Neural cell (in vitro differentiated cells): Measurements from ENCODE around the gene PLA2G2A. TPM values are rescaled to one million over a fixed set of nuclear protein-coding genes. Genes with fewer than 3 reads are reported as not detected.

Experiments
- H2AFZ ChIP-seq: fragments of 200-600, 300-800 bp; sonication (generic), shearing (Covaris generic); 2 replicates; pipeline ENCODE4 v1.6.0; 2014; ENCODE audit warnings: low read depth, mild to moderate bottlenecking, antibody characterized with exemption, low read length, moderate library complexity
- H3F3A ChIP-seq: fragments of 200-600 bp; shearing (Covaris generic); 2 replicates; pipeline ENCODE4 v1.6.1; 2016; ENCODE audit warnings: mild to moderate bottlenecking, moderate library complexity, mixed read lengths, antibody characterized with exemption, low read length; ENCODE audit not compliant: insufficient read depth, poor library complexity, severe bottlenecking
- H3K27ac ChIP-seq: fragments of 200-600, 300-800 bp; sonication (generic), shearing (Covaris generic); 2 replicates; pipeline ENCODE4 v1.5.1; 2014; ENCODE audit warnings: mild to moderate bottlenecking, low read length, moderate library complexity
- H3K27me3 ChIP-seq: fragments of 300-800, 200-600 bp; sonication (generic), shearing (Covaris generic); 2 replicates; pipeline ENCODE4 v1.6.0; 2014; ENCODE audit warnings: mild to moderate bottlenecking, low read depth, low read length, moderate library complexity; ENCODE audit not compliant: insufficient read depth
- H3K36me3 ChIP-seq: fragments of 300-800, 200-600 bp; sonication (generic), shearing (Covaris generic); 2 replicates; pipeline ENCODE4 v1.5.1; 2014; ENCODE audit warnings: mild to moderate bottlenecking, antibody characterized with exemption, low read length, moderate library complexity; ENCODE audit not compliant: insufficient read depth
- H3K4me2 ChIP-seq: fragments of 300-800, 200-600 bp; sonication (generic), shearing (Covaris generic); 2 replicates; pipeline ENCODE4 v1.6.0; 2014; ENCODE audit warnings: mild to moderate bottlenecking, low read length
- H3K4me3 ChIP-seq: fragments of 300-800, 200-600 bp; sonication (generic), shearing (Covaris generic); 2 replicates; pipeline ENCODE4 v1.5.1; 2014; ENCODE audit warnings: mild to moderate bottlenecking, low read length, moderate library complexity
- H3K79me2 ChIP-seq: fragments of 200-600 bp; shearing (Covaris generic); replicated peaks from 2 replicates; pipeline ENCODE4 v1.6.0; 2014; ENCODE audit warnings: mild to moderate bottlenecking, low read length, moderate library complexity; ENCODE audit not compliant: insufficient read depth
- H3K9ac ChIP-seq: fragments of 300-800, 200-600 bp; sonication (generic), shearing (Covaris generic); 2 replicates; pipeline ENCODE4 v1.6.1; 2016; ENCODE audit warnings: mild to moderate bottlenecking, low read length, mixed read lengths
- H3K9me2 ChIP-seq: fragments of 200-600 bp; shearing (Covaris generic); 2 replicates; pipeline ENCODE4 v1.6.1; 2016; ENCODE audit warnings: mild to moderate bottlenecking, low read length, mixed read lengths; ENCODE audit not compliant: insufficient read depth
- H3K9me3 ChIP-seq: fragments of 200-600, 300-800 bp; sonication (generic), shearing (Covaris generic); 2 replicates; pipeline ENCODE4 v1.6.1; 2016; ENCODE audit warnings: mild to moderate bottlenecking, mixed run types, low read length, moderate library complexity, mixed read lengths
- H4K20me1 ChIP-seq: fragments of 200-600 bp; shearing (Covaris generic); 2 replicates; pipeline ENCODE4 v1.6.1; 2016; ENCODE audit warnings: mild to moderate bottlenecking, mixed run types; ENCODE audit not compliant: insufficient read depth
- EP300 ChIP-seq: fragments of 450-650 bp; conservative IDR thresholded peaks from 2 replicates; pipeline ENCODE4 v1.6.1; 2014; ENCODE audit warnings: antibody characterized with exemption, mild to moderate bottlenecking, moderate library complexity; ENCODE audit not compliant: poor library complexity, severe bottlenecking
- EZH2 ChIP-seq: fragments of 200-600, 300-800 bp; shearing (Covaris generic), sonication (generic); IDR thresholded peaks from 2 replicates; pipeline ENCODE4 v1.6.1; 2014; ENCODE audit warnings: antibody characterized with exemption, low read length, borderline replicate concordance, mild to moderate bottlenecking; ENCODE audit not compliant: insufficient read depth, poor library complexity, severe bottlenecking
- MXI1 ChIP-seq: fragments of 450-650 bp; conservative IDR thresholded peaks from 2 replicates; pipeline ENCODE4 v1.6.1; 2014; ENCODE audit warnings: antibody characterized with exemption, mild to moderate bottlenecking; ENCODE audit not compliant: poor library complexity, severe bottlenecking
- POLR2AphosphoS5 ChIP-seq: IDR thresholded peaks from 2 replicates; pipeline ENCODE4 v1.6.1; 2012
- RAD21 ChIP-seq: fragments of 450-650 bp; conservative IDR thresholded peaks from 2 replicates; pipeline ENCODE4 v1.6.1; 2014; ENCODE audit warnings: antibody characterized with exemption, mild to moderate bottlenecking, moderate library complexity
- SMC3 ChIP-seq: fragments of 450-650 bp; conservative IDR thresholded peaks from 2 replicates; pipeline ENCODE4 v1.6.1; 2014; ENCODE audit warnings: antibody characterized with exemption, mild to moderate bottlenecking, moderate library complexity; ENCODE audit not compliant: poor library complexity
- TAF1 ChIP-seq: IDR thresholded peaks from 2 replicates; pipeline ENCODE4 v1.6.1; 2012; ENCODE audit warnings: low read depth
- polyA plus RNA-seq: library from polyadenylated mRNA; depleted of rRNA; stranded (reverse); fragments of >200 nt; gene quantifications from 2 replicates; pipeline ENCODE4 v1.2.3, GENCODE V29; 2014
- TF ChIP-seq, protein P1 (sequence below): fragments of 450-650 bp; IDR thresholded peaks from 2 replicates; pipeline ENCODE4 v1.5.1; 2014; ENCODE audit warnings: antibody characterized with exemption, mild to moderate bottlenecking, moderate library complexity; ENCODE audit not compliant: poor library complexity, severe bottlenecking
- TF ChIP-seq, protein P2 (sequence below): IDR thresholded peaks from 2 replicates; pipeline ENCODE4 v1.6.1; 2012; ENCODE audit warnings: borderline replicate concordance

PLA2G2A gene
- polyA plus RNA-seq, 1 donor from 2014 or later = not detected

DNA sequence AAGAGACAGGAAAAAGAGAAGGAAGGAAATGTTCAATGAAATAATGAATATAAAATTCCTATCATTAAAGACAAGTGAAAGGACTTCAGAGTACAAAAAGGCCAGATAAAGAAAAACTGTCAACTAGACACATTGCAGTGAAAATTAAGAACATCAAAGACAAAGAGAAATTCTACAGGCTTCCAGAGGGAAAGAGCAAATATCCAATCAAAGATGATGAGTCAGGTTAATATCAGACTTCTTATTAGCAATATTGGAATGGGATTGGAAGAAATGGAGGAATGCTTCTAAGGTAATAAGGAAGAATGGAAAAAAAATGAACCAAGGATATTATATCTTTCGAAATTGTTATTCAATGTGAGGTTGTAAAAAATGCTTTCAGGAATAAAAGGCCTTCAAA lies 7.8 kb downstream of the PLA2G2A start:
- TF ChIP-seq SMC3 = no peak
- TF ChIP-seq EZH2 = no peak
- TF ChIP-seq POLR2AphosphoS5 = no peak
- no peak for TF ChIP-seq RAD21
- TF ChIP-seq, protein P1, sequence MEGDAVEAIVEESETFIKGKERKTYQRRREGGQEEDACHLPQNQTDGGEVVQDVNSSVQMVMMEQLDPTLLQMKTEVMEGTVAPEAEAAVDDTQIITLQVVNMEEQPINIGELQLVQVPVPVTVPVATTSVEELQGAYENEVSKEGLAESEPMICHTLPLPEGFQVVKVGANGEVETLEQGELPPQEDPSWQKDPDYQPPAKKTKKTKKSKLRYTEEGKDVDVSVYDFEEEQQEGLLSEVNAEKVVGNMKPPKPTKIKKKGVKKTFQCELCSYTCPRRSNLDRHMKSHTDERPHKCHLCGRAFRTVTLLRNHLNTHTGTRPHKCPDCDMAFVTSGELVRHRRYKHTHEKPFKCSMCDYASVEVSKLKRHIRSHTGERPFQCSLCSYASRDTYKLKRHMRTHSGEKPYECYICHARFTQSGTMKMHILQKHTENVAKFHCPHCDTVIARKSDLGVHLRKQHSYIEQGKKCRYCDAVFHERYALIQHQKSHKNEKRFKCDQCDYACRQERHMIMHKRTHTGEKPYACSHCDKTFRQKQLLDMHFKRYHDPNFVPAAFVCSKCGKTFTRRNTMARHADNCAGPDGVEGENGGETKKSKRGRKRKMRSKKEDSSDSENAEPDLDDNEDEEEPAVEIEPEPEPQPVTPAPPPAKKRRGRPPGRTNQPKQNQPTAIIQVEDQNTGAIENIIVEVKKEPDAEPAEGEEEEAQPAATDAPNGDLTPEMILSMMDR = no peak
- TF ChIP-seq TAF1 = no peak
- no peak for TF ChIP-seq MXI1
- TF ChIP-seq EP300 = no peak
- TF ChIP-seq, protein P2, sequence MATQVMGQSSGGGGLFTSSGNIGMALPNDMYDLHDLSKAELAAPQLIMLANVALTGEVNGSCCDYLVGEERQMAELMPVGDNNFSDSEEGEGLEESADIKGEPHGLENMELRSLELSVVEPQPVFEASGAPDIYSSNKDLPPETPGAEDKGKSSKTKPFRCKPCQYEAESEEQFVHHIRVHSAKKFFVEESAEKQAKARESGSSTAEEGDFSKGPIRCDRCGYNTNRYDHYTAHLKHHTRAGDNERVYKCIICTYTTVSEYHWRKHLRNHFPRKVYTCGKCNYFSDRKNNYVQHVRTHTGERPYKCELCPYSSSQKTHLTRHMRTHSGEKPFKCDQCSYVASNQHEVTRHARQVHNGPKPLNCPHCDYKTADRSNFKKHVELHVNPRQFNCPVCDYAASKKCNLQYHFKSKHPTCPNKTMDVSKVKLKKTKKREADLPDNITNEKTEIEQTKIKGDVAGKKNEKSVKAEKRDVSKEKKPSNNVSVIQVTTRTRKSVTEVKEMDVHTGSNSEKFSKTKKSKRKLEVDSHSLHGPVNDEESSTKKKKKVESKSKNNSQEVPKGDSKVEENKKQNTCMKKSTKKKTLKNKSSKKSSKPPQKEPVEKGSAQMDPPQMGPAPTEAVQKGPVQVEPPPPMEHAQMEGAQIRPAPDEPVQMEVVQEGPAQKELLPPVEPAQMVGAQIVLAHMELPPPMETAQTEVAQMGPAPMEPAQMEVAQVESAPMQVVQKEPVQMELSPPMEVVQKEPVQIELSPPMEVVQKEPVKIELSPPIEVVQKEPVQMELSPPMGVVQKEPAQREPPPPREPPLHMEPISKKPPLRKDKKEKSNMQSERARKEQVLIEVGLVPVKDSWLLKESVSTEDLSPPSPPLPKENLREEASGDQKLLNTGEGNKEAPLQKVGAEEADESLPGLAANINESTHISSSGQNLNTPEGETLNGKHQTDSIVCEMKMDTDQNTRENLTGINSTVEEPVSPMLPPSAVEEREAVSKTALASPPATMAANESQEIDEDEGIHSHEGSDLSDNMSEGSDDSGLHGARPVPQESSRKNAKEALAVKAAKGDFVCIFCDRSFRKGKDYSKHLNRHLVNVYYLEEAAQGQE = no peak
- H3K36me3 ChIP-seq = no peaks in the 10 kb centered on the region

DNA sequence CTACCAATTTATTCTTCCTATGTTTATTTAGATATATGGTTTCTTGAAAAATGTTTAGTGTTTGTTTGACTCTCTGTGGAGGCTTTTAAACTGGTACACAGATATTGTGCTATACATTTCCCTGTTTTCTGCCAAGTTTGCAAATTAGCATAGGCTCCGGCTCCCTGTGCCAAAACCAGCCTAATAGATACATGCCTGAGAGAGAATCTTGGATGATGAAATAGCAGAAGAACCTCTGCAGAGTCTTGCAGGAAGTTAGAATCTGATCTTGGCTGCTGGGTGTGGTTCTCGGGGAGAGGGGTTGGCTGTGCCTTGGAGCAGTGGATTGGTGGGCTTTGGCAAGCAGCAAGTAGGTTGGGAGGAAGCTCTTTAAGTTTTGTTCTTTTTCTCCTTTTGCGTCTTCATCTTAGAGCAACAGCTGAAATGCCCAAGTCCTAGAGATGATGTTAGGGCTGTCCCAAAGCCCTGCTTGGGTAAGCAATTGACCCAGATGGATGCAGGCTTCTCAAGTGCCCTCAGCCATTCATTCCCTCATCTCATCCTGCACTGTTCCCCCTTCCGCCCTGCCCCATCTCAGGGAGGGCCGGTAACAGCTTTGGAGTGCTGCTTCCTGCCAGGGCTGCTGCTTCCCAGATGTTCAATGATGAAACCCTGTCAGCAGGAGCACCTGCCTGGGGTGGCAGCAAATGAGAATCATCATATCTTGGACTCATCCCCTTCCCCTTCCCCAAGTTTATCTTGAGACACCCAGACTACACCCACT lies 9.3 kb downstream of the PLA2G2A start:
- H4K20me1 ChIP-seq = no peaks in the 10 kb centered on the region
- H3K27ac ChIP-seq = no peak overlapping the region
- no peak overlapping the region for H2AFZ ChIP-seq
- TF ChIP-seq RAD21 (no peak), SMC3 (no peak)
- TF ChIP-seq, protein P1 = no peak
- no peaks in the 10 kb centered on the region for H3K9me3 ChIP-seq
- no peaks in the 10 kb centered on the region for H3K79me2 ChIP-seq
- H3K27me3 ChIP-seq = no peaks in the 10 kb centered on the region
- no peaks in the 10 kb centered on the region for H3F3A ChIP-seq
- H3K4me3 ChIP-seq = no peak overlapping the region
- H3K9ac ChIP-seq = no peak overlapping the region
- no peaks in the 10 kb centered on the region for H3K36me3 ChIP-seq
- H3K9me2 ChIP-seq = no peaks in the 10 kb centered on the region
- H3K4me2 ChIP-seq = no peak overlapping the region

More for the DNA sequence above, 7.8 kb downstream of the PLA2G2A start:
- no peaks in the 10 kb centered on the region for H4K20me1 ChIP-seq
- no peak overlapping the region for H3K4me2 ChIP-seq
- H3K79me2 ChIP-seq = no peaks in the 10 kb centered on the region
- no peak overlapping the region for H3K27ac ChIP-seq
- no peak overlapping the region for H3K4me3 ChIP-seq
- H3K27me3 ChIP-seq = no peaks in the 10 kb centered on the region
- H2AFZ ChIP-seq = no peak overlapping the region
- H3F3A ChIP-seq = no peaks in the 10 kb centered on the region
- H3K9ac ChIP-seq = no peak overlapping the region
- H3K9me2 ChIP-seq = no peaks in the 10 kb centered on the region
- H3K9me3 ChIP-seq = no peaks in the 10 kb centered on the region
